MM.1S (cell line): Measurements from ENCODE around the gene TMEM121.

Experiments
- EZH2 ChIP-seq: fragments of 300-600 bp; sonication (generic); optimal IDR thresholded peaks from 2 replicates; pipeline ENCODE3; 2017; ENCODE audit warnings: low read depth, mild to moderate bottlenecking, antibody characterized with exemption, low read length, mixed read lengths
- EZH2phosphoT487 ChIP-seq: fragments of 300-600 bp; sonication (generic); IDR thresholded peaks from 2 replicates; pipeline ENCODE4 v1.6.1; 2018; ENCODE audit warnings: antibody characterized with exemption, low read length
- TF ChIP-seq, protein P1 (sequence below): fragments of 300-600 bp; sonication (generic); IDR thresholded peaks from 2 replicates; pipeline ENCODE4 v1.5.1; 2016; ENCODE audit warnings: antibody characterized with exemption, low read length, mixed read lengths

DNA sequence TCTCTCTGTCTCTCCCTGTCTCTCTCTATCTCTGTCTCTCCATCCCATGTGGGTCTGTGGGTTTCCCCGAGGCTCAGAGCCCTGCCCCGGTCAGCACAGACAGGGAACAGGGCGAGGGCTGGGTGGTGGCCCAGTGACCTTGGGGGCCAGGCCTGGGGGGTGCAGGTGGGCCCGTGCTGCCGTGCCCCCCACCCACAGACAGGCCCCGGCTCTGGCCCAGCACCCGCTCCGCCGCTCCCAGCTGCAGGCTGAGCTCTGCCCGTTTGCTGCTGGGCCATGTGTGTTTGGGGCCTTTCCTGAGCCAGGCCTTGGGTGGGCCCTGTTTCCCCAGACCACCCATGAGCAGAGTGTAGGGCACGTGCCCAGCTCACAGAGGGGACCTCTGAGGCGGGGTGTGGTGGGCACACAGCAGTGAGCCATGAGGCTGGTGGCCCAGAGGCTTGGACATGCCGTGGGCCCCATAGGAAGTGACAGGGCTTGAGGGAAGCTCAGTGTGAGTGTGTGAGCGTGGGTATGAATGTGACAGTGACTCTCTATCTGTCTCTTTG lies 51.0 kb downstream of the TMEM121 start:
- TF ChIP-seq EZH2: no peak
- TF ChIP-seq, protein P1, sequence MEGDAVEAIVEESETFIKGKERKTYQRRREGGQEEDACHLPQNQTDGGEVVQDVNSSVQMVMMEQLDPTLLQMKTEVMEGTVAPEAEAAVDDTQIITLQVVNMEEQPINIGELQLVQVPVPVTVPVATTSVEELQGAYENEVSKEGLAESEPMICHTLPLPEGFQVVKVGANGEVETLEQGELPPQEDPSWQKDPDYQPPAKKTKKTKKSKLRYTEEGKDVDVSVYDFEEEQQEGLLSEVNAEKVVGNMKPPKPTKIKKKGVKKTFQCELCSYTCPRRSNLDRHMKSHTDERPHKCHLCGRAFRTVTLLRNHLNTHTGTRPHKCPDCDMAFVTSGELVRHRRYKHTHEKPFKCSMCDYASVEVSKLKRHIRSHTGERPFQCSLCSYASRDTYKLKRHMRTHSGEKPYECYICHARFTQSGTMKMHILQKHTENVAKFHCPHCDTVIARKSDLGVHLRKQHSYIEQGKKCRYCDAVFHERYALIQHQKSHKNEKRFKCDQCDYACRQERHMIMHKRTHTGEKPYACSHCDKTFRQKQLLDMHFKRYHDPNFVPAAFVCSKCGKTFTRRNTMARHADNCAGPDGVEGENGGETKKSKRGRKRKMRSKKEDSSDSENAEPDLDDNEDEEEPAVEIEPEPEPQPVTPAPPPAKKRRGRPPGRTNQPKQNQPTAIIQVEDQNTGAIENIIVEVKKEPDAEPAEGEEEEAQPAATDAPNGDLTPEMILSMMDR: no peak
- no peak for TF ChIP-seq EZH2phosphoT487
